PC-3 (cell line): ENCODE data around the gene SACS. TPM values are rescaled to one million over a fixed set of nuclear protein-coding genes. Genes with fewer than 3 reads are reported as not detected.

ENCODE experiments used
- ATAC-seq: fragments of 200-7000 bp; cut with Tn5 transposase; 2 replicates; pipeline ENCODE4 v1.9.1; 2020; ENCODE audit warnings: mild to moderate bottlenecking, moderate library complexity
- Bru-seq: library from RNA; stranded (reverse); fragments of 400-500 nt; gene quantifications from one replicate; lab custom pipeline; 2021; lab: Mats Ljungman, UMichigan
- BruChase-seq, 2 experiments: library from RNA; stranded (reverse); fragments of 400-500 nt; gene quantifications; one replicate each; lab custom pipeline; 2021; lab: Mats Ljungman, UMichigan
- BruUV-seq: library from RNA; stranded (reverse); fragments of 400-500 nt; replicated peaks from 2 replicates; lab custom pipeline; 2021; lab: Mats Ljungman, UMichigan
- CTCF ChIA-PET: fragments of 300-600 bp; sonication (Branson Sonifier 250); formaldehyde crosslinking; loops from one replicate; lab custom pipeline; 2022; ENCODE audit warnings: antibody characterized with exemption; lab: Charles Lee
- POLR2A ChIA-PET: fragments of 300-600 bp; sonication (Branson Sonifier 250); formaldehyde crosslinking; loops from one replicate; lab custom pipeline; 2022; ENCODE audit warnings: antibody characterized with exemption; ENCODE audit not compliant: unreplicated experiment; lab: Charles Lee
- DNase-seq: peaks from one replicate; pipeline ENCODE4 v3.0.0-alpha.2; 2015
- H2AFZ ChIP-seq: fragments of 300-600 bp; sonication (generic); 2 replicates; pipeline ENCODE4 v1.6.0; 2016; ENCODE audit warnings: antibody characterized with exemption, low read length
- H3F3A ChIP-seq: fragments of 300-600 bp; sonication (generic); one replicate; pipeline ENCODE4 v1.6.0; 2017; ENCODE audit warnings: antibody characterized with exemption, low read length, control low read depth, mild to moderate bottlenecking; ENCODE audit not compliant: unreplicated experiment
- H3K27ac ChIP-seq: fragments of 300-600 bp; sonication (generic); 2 replicates; pipeline ENCODE4 v1.5.1; 2016; ENCODE audit warnings: mild to moderate bottlenecking, low read length
- H3K27me3 ChIP-seq: fragments of 300-600 bp; sonication (generic); 2 replicates; pipeline ENCODE4 v1.6.1; 2016; ENCODE audit warnings: low read length, mixed read lengths
- H3K36me3 ChIP-seq: fragments of 300-600 bp; sonication (generic); 2 replicates; pipeline ENCODE4 v1.6.1; 2016; ENCODE audit warnings: low read depth, mixed run types, low read length, mixed read lengths
- H3K4me1 ChIP-seq: fragments of 300-600 bp; sonication (generic); 2 replicates; pipeline ENCODE4 v1.5.1; 2016; ENCODE audit warnings: low read length; ENCODE audit not compliant: insufficient read depth
- H3K4me2 ChIP-seq: fragments of 300-600 bp; sonication (generic); 2 replicates; pipeline ENCODE4 v1.6.0; 2016; ENCODE audit warnings: low read length
- H3K4me3 ChIP-seq: fragments of 300-600 bp; sonication (generic); 2 replicates; pipeline ENCODE4 v1.5.1; 2016; ENCODE audit warnings: mild to moderate bottlenecking, low read length, mixed read lengths
- H3K79me2 ChIP-seq: fragments of 300-600 bp; sonication (generic); 2 replicates; pipeline ENCODE4 v1.6.1; 2017; ENCODE audit warnings: low read length, mixed read lengths
- H3K9ac ChIP-seq: fragments of 300-600 bp; sonication (generic); 2 replicates; pipeline ENCODE4 v1.6.0; 2016; ENCODE audit warnings: mild to moderate bottlenecking, low read length
- H3K9me2 ChIP-seq: fragments of 300-600 bp; sonication (generic); replicated peaks from 2 replicates; pipeline ENCODE4 v1.6.1; 2016; ENCODE audit warnings: mixed run types, low read length, mixed read lengths
- H3K9me3 ChIP-seq: fragments of 300-600 bp; sonication (generic); 2 replicates; pipeline ENCODE4 v1.6.1; 2016; ENCODE audit warnings: low read length, mixed read lengths
- H4K20me1 ChIP-seq: fragments of 300-600 bp; sonication (generic); 2 replicates; pipeline ENCODE4 v1.6.1; 2016; ENCODE audit warnings: low read length, mixed read lengths
- CTCF ChIP-seq: fragments of 300-600 bp; sonication (generic); conservative IDR thresholded peaks from 2 replicates; pipeline ENCODE4 v1.5.1; 2017; ENCODE audit warnings: antibody characterized with exemption, low read depth, mild to moderate bottlenecking, low read length
- EZH2 ChIP-seq: fragments of 300-600 bp; sonication (generic); IDR thresholded peaks from one replicate; pipeline ENCODE4 v1.6.1; 2017; ENCODE audit warnings: antibody characterized with exemption, mild to moderate bottlenecking, low read length; ENCODE audit not compliant: unreplicated experiment
- EZH2phosphoT487 ChIP-seq: fragments of 300-600 bp; sonication (generic); IDR thresholded peaks from 2 replicates; pipeline ENCODE4 v1.6.1; 2018; ENCODE audit warnings: mild to moderate bottlenecking, antibody characterized with exemption, low read length, borderline replicate concordance
- intact Hi-C: fragments of 100-400 bp; cut with micrococcal nuclease; formaldehyde crosslinking; loops from 2 replicates; pipeline ENCODE4 v1.9.0; 2023
- long read RNA-seq: library from polyadenylated mRNA; unstranded; transcript quantifications from one replicate; pipeline ENCODE4 v2.0.0, GENCODE V29; 2021; ENCODE audit not compliant: unreplicated experiment
- total RNA-seq: library from RNA; depleted of rRNA; stranded (reverse); fragments of >200 nt; gene quantifications from 2 replicates; pipeline ENCODE4 v1.2.3, GENCODE V29; 2014; rRNA removed

The SACS gene, protein sequence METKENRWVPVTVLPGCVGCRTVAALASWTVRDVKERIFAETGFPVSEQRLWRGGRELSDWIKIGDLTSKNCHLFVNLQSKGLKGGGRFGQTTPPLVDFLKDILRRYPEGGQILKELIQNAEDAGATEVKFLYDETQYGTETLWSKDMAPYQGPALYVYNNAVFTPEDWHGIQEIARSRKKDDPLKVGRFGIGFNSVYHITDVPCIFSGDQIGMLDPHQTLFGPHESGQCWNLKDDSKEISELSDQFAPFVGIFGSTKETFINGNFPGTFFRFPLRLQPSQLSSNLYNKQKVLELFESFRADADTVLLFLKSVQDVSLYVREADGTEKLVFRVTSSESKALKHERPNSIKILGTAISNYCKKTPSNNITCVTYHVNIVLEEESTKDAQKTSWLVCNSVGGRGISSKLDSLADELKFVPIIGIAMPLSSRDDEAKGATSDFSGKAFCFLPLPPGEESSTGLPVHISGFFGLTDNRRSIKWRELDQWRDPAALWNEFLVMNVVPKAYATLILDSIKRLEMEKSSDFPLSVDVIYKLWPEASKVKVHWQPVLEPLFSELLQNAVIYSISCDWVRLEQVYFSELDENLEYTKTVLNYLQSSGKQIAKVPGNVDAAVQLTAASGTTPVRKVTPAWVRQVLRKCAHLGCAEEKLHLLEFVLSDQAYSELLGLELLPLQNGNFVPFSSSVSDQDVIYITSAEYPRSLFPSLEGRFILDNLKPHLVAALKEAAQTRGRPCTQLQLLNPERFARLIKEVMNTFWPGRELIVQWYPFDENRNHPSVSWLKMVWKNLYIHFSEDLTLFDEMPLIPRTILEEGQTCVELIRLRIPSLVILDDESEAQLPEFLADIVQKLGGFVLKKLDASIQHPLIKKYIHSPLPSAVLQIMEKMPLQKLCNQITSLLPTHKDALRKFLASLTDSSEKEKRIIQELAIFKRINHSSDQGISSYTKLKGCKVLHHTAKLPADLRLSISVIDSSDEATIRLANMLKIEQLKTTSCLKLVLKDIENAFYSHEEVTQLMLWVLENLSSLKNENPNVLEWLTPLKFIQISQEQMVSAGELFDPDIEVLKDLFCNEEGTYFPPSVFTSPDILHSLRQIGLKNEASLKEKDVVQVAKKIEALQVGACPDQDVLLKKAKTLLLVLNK (N-terminal part only)
- total RNA-seq: 31.6 and 85.2 TPM in 2 replicates
- Bru-seq, nascent RNA: percentile 58 among the genes with signal in this experiment
- BruChase-seq, experiment 1, labeled RNA remaining after a 6-hour chase: percentile 83 among the genes with signal in this experiment
- BruChase-seq, experiment 2, labeled RNA remaining after a 2-hour chase: percentile 64 among the genes with signal in this experiment
- long read RNA-seq, full-length matches to known transcripts: 1 of 8 reads
- long read RNA-seq, partial matches to known transcripts: 3 of 8 reads
- long read RNA-seq, other reads (novel, unspliced or antisense): 4 of 8 reads

GRCh38 chr13:23433171-23434153, at the start of gene SACS:
Gene SACS (minus strand): TSS chr13:23433702. CDS start chr13:23411239, 22,463 bp downstream.
- peak within 1 kb of the TSS; percentile 70 for H2AFZ ChIP-seq
- DNase-seq: peak; percentile 17
- H3K27me3 ChIP-seq: no peaks in the 10 kb centered on the region
- no peaks in the 10 kb centered on the region for H3K79me2 ChIP-seq
- BruUV-seq: TSS peak; percentile 44
- ChIA-PET POLR2A (interaction anchor here (0.5 kb wide), 1 partner anchor 525 kb away, joined by 5 read pairs; no protein-coding TSS in a partner anchor), CTCF (no interaction called here)
- H3K4me3 ChIP-seq: peak within 1 kb of the TSS; percentile 76
- H3F3A ChIP-seq: no peaks in the 10 kb centered on the region
- peaks cover under 1% of the 10 kb centered on the region for H3K4me1 ChIP-seq
- peak; percentile 64 for ATAC-seq
- peak within 1 kb of the TSS; percentile 78 for H3K4me2 ChIP-seq
- no peak within 1 kb of the TSS for H3K27ac ChIP-seq
- no peak for TF ChIP-seq EZH2
- TF ChIP-seq CTCF: no peak
- TF ChIP-seq EZH2phosphoT487: no peak
- H3K9ac ChIP-seq: peak within 1 kb of the TSS; percentile 17; the same call in 1 of the 2 replicates
- no peaks in the 10 kb centered on the region for H4K20me1 ChIP-seq
- intact Hi-C loops: no loop called here
- H3K9me2 ChIP-seq: no peaks in the 10 kb centered on the region
- H3K36me3 ChIP-seq: no peaks in the 10 kb centered on the region
- H3K9me3 ChIP-seq: no peaks in the 10 kb centered on the region

- CTCF ChIA-PET: no interaction called here
- Histone ChIP-seq H3K4me1 (no peaks in the 10 kb centered on the region), H4K20me1 (no peaks in the 10 kb centered on the region), H3K4me2 (no peak overlapping the region), H3K9ac (no peak overlapping the region), H3K27ac (no peak overlapping the region), H2AFZ (no peak overlapping the region), H3K4me3 (no peak overlapping the region), H3K79me2 (no peaks in the 10 kb centered on the region), H3K9me3 (no peaks in the 10 kb centered on the region), H3K9me2 (no peaks in the 10 kb centered on the region), H3F3A (no peaks in the 10 kb centered on the region), H3K36me3 (no peaks in the 10 kb centered on the region), H3K27me3 (no peaks in the 10 kb centered on the region)
- no peak for ATAC-seq
- intact Hi-C loops: no loop called here
- POLR2A ChIA-PET: no interaction called here
- no TSS peak for BruUV-seq
- no peak for DNase-seq
- TF ChIP-seq EZH2: no peak
- TF ChIP-seq EZH2phosphoT487: no peak
- no peak for TF ChIP-seq CTCF
Observed at GRCh38 chr13:23480324-23480723, 46.8 kb upstream of the SACS start.
